IMR-90 (cell line): ENCODE measurements around the gene CDH1. TPM values are rescaled to one million over a fixed set of nuclear protein-coding genes. Genes with fewer than 3 reads are reported as not detected.

ENCODE experiments used
- ATAC-seq: fragments of 200-7000 bp; cut with Tn5 transposase; 2 replicates; pipeline ENCODE4 v1.9.1; 2020; ENCODE audit warnings: low read depth, mild to moderate bottlenecking, moderate library complexity
- BruUV-seq: library from RNA; stranded (reverse); fragments of 400-500 nt; replicated peaks from 2 replicates; lab custom pipeline; 2021; lab: Mats Ljungman, UMichigan
- CTCF ChIA-PET: fragments of 300-600 bp; formaldehyde crosslinking; extraction: SDS; loops from one replicate; lab custom pipeline; 2021; ENCODE audit warnings: antibody characterized with exemption; lab: Yijun Ruan, JAX
- POLR2A ChIA-PET: fragments of 300-600 bp; sonication (Branson Sonifier 250); formaldehyde crosslinking; loops from one replicate; lab custom pipeline; 2022; ENCODE audit warnings: antibody characterized with exemption; ENCODE audit not compliant: unreplicated experiment; lab: Charles Lee
- DNase-seq: peaks from one replicate; pipeline ENCODE4 v3.0.0; 2013
- H2AFZ ChIP-seq: replicated peaks from 2 replicates; pipeline ENCODE3; 2013; ENCODE audit warnings: low read length, mild to moderate bottlenecking; ENCODE audit not compliant: poor library complexity
- H2AK5ac ChIP-seq: 2 replicates; pipeline ENCODE4 v1.6.1; 2013; ENCODE audit warnings: low read depth, low read length, inconsistent platforms
- H2AK9ac ChIP-seq: replicated peaks from 2 replicates; pipeline ENCODE3; 2013; ENCODE audit warnings: mild to moderate bottlenecking, low read depth, low read length, moderate library complexity; ENCODE audit not compliant: poor library complexity
- H2BK120ac ChIP-seq: 2 replicates; pipeline ENCODE4 v1.6.1; 2013; ENCODE audit warnings: low read depth, low read length, inconsistent platforms
- H2BK15ac ChIP-seq: 3 replicates; pipeline ENCODE4 v1.6.1; 2013; ENCODE audit warnings: low read depth, low read length, inconsistent platforms
- H2BK20ac ChIP-seq: 2 replicates; pipeline ENCODE4 v1.6.1; 2013; ENCODE audit warnings: low read depth, mild to moderate bottlenecking, inconsistent platforms, low read length, moderate library complexity
- H2BK5ac ChIP-seq: 2 replicates; pipeline ENCODE4 v1.6.1; 2013; ENCODE audit warnings: mild to moderate bottlenecking, low read depth, low read length, inconsistent platforms; ENCODE audit not compliant: poor library complexity, severe bottlenecking
- H3K14ac ChIP-seq: replicated peaks from 2 replicates; pipeline ENCODE4 v1.6.1; 2013; ENCODE audit warnings: low read depth, low read length, inconsistent platforms
- H3K18ac ChIP-seq: 2 replicates; pipeline ENCODE4 v1.6.1; 2013; ENCODE audit warnings: low read depth, low read length, control low read depth
- H3K23ac ChIP-seq: 2 replicates; pipeline ENCODE4 v1.6.1; 2013; ENCODE audit warnings: low read depth, low read length, inconsistent platforms
- H3K27ac ChIP-seq: 2 replicates; pipeline ENCODE4 v1.5.1; 2013; ENCODE audit warnings: mild to moderate bottlenecking, control low read depth, low read length; ENCODE audit not compliant: insufficient read depth
- H3K27me3 ChIP-seq: 2 replicates; pipeline ENCODE4 v1.6.1; 2013; ENCODE audit warnings: low read length; ENCODE audit not compliant: control insufficient read depth, insufficient read depth
- H3K36me3 ChIP-seq: 2 replicates; pipeline ENCODE4 v1.6.1; 2013; ENCODE audit warnings: low read length, mixed read lengths; ENCODE audit not compliant: control insufficient read depth, insufficient read depth
- H3K4ac ChIP-seq: 2 replicates; pipeline ENCODE4 v1.6.1; 2013; ENCODE audit warnings: low read depth, low read length, inconsistent platforms
- H3K4me1 ChIP-seq: 2 replicates; pipeline ENCODE4 v1.6.1; 2013; ENCODE audit warnings: low read length, mixed read lengths; ENCODE audit not compliant: control insufficient read depth, insufficient read depth
- H3K4me2 ChIP-seq: 2 replicates; pipeline ENCODE4 v1.6.1; 2013; ENCODE audit warnings: low read depth, mild to moderate bottlenecking, control low read depth, low read length, moderate library complexity
- H3K4me3 ChIP-seq: 2 replicates; pipeline ENCODE4 v1.5.1; 2013; ENCODE audit warnings: low read depth, mild to moderate bottlenecking, control low read depth, low read length, moderate library complexity; ENCODE audit not compliant: insufficient read depth
- H3K56ac ChIP-seq: 2 replicates; pipeline ENCODE4 v1.6.1; 2013; ENCODE audit warnings: low read length, inconsistent platforms; ENCODE audit not compliant: insufficient read depth; ENCODE audit errors: extremely low read depth
- H3K79me1 ChIP-seq, 2 experiments: 2 replicates each; pipeline ENCODE4 v1.6.1; 2013; ENCODE audit warnings: low read length in 2 of 2, inconsistent platforms in 1 of 2, low read depth in 1 of 2
- H3K9ac ChIP-seq: 2 replicates; pipeline ENCODE4 v1.6.1; 2013; ENCODE audit warnings: low read depth, low read length, control low read depth
- H3K9me1 ChIP-seq: 2 replicates; pipeline ENCODE4 v1.6.1; 2013; ENCODE audit warnings: low read length, inconsistent platforms; ENCODE audit not compliant: insufficient read depth
- H3K9me3 ChIP-seq: 2 replicates; pipeline ENCODE4 v1.6.1; 2013; ENCODE audit warnings: low read length; ENCODE audit not compliant: control insufficient read depth, insufficient read depth
- H4K20me1 ChIP-seq: 2 replicates; pipeline ENCODE4 v1.6.1; 2013; ENCODE audit warnings: low read length, inconsistent platforms; ENCODE audit not compliant: insufficient read depth
- H4K5ac ChIP-seq: 2 replicates; pipeline ENCODE4 v1.6.1; 2013; ENCODE audit warnings: mild to moderate bottlenecking, low read depth, low read length, control low read depth
- H4K8ac ChIP-seq, 2 experiments: 2 replicates each; pipeline ENCODE4 v1.6.1; 2013; ENCODE audit warnings: low read depth in 2 of 2, low read length in 2 of 2, control low read depth in 1 of 2, inconsistent platforms in 1 of 2
- H4K91ac ChIP-seq: 2 replicates; pipeline ENCODE4 v1.6.1; 2013; ENCODE audit warnings: low read depth, low read length, inconsistent platforms; ENCODE audit not compliant: insufficient read depth
- CEBPB ChIP-seq: IDR thresholded peaks from 2 replicates; pipeline ENCODE4 v1.6.1; 2012; ENCODE audit warnings: low read depth, low read length, improper control_type of control experiment
- MAFK ChIP-seq: IDR thresholded peaks from 2 replicates; pipeline ENCODE4 v1.6.1; 2012; ENCODE audit warnings: low read depth, low read length, improper control_type of control experiment
- MAZ ChIP-seq: IDR thresholded peaks from 2 replicates; pipeline ENCODE4 v1.6.1; 2012; ENCODE audit warnings: low read depth, mild to moderate bottlenecking, low read length, improper control_type of control experiment, moderate library complexity, borderline replicate concordance
- NFE2L2 ChIP-seq: fragments of 150-350 bp; IDR thresholded peaks from 2 replicates; pipeline ENCODE4 v1.6.1; 2016; ENCODE audit warnings: low read depth, mild to moderate bottlenecking, low read length
- POLR2A ChIP-seq: IDR thresholded peaks from 2 replicates; pipeline ENCODE4 v1.6.1; 2012; ENCODE audit warnings: mild to moderate bottlenecking, low read depth, low read length
- WGBS, 2 experiments: methylation state at CpG; one replicate each; pipeline versions ENCODE4 v1.1.5 to v1.1.7; 2013; ENCODE audit warnings: missing lambda C conversion rate in 2 of 2; ENCODE audit not compliant: insufficient read length in 1 of 2; ENCODE audit errors: extremely low coverage in 2 of 2; 5-methylcytosine and 5-hydroxymethylcytosine counted together
- dilution Hi-C: fragments of 300-500 bp; cut with HindIII; formaldehyde crosslinking; loops from one replicate; pipeline ENCODE4 v1.14.3; 2018; ENCODE audit warnings: low sequenced_read_pairs; ENCODE audit not compliant: unreplicated experiment
- in situ Hi-C: fragments of 300-500 bp; cut with MboI; formaldehyde crosslinking; loops from 3 replicates; pipeline ENCODE4 v1.14.3; 2019; ENCODE audit warnings: low sequenced_read_pairs, inconsistent platforms, mixed read lengths
- intact Hi-C: fragments of 100-400 bp; cut with micrococcal nuclease; formaldehyde crosslinking; loops from 2 replicates; pipeline ENCODE4 v1.10.0; 2022
- polyA plus RNA-seq, 3 experiments: library from polyadenylated mRNA; depleted of rRNA; stranded (reverse); fragments of >200 nt; gene quantifications; 2 replicates each; pipeline ENCODE4 v1.2.3, GENCODE V29; 2012; ENCODE audit warnings: low replicate concordance in 1 of 3
- total RNA-seq: library from RNA; depleted of rRNA; stranded (reverse); fragments of >200 nt; gene quantifications from 2 replicates; pipeline ENCODE4 v1.2.3, GENCODE V29; 2012
- TF ChIP-seq, protein P1 (sequence below): fragments of 150-350 bp; IDR thresholded peaks from 2 replicates; pipeline ENCODE4 v1.6.1; 2017; ENCODE audit warnings: mild to moderate bottlenecking, antibody characterized with exemption, low read length, low read depth

Gene CDH1
- total and polyA plus RNA-seq, 2 of the 4 experiments (the other 2 are of a cell fraction), result under 0.01 TPM; not detected in 1

GRCh38 chr16:68695575-68695974, 41.5 kb upstream of the CDH1 start:
- no CpG with 5 or more reads among the region's 11 CpGs for WGBS, 2 experiments

More at GRCh38 chr16:68695575-68695974, 41.5 kb upstream of the CDH1 start:
- Histone ChIP-seq H2AFZ (no peak overlapping the region), H3K9ac (no peak overlapping the region), H4K91ac (no peak overlapping the region), H4K5ac (no peak overlapping the region), H3K9me1 (no peaks in the 10 kb centered on the region), H3K27me3 (peaks cover 18% of the 10 kb centered on the region), H2AK9ac (no peak overlapping the region), H2BK20ac (no peak overlapping the region), H4K20me1 (no peaks in the 10 kb centered on the region), H2BK5ac (no peak overlapping the region), H3K4me2 (no peak overlapping the region), H3K18ac (no peak overlapping the region), H4K8ac (no peak overlapping the region), H3K14ac (no peak overlapping the region), H3K4me1 (peaks cover 2% of the 10 kb centered on the region; the same call in 1 of the 2 replicates), H3K56ac (no peak overlapping the region), H3K27ac (no peak overlapping the region), H3K9me3 (no peaks in the 10 kb centered on the region), H2BK15ac (no peak overlapping the region), H3K36me3 (no peaks in the 10 kb centered on the region), H2BK120ac (no peak overlapping the region), H3K23ac (no peak overlapping the region), H3K79me1 (no peaks in the 10 kb centered on the region), H3K4me3 (no peak overlapping the region), H3K4ac (no peak overlapping the region), H2AK5ac (no peak overlapping the region)
- ChIA-PET POLR2A (no interaction called here), CTCF (no interaction called here)
- DNase-seq (no peak), ATAC-seq (no peak)
- TF ChIP-seq, protein P1, sequence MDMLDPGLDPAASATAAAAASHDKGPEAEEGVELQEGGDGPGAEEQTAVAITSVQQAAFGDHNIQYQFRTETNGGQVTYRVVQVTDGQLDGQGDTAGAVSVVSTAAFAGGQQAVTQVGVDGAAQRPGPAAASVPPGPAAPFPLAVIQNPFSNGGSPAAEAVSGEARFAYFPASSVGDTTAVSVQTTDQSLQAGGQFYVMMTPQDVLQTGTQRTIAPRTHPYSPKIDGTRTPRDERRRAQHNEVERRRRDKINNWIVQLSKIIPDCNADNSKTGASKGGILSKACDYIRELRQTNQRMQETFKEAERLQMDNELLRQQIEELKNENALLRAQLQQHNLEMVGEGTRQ, result no peak
- TF ChIP-seq MAZ (no peak), NFE2L2 (no peak), CEBPB (no peak), POLR2A (no peak), MAFK (no peak)
- in situ Hi-C loops, result no loop called here
- dilution Hi-C loops, result no loop called here
- BruUV-seq, result no TSS peak
- intact Hi-C loops, result no loop called here
